CD14-positive monocyte (primary cell): ENCODE measurements around the gene NOTCH1. TPM values are rescaled to one million over a fixed set of nuclear protein-coding genes. Genes with fewer than 3 reads are reported as not detected.

Experiments used
- DNase-seq, 3 donors: peaks; one replicate each; pipeline ENCODE4 v3.0.0-alpha.2; 2011 to 2022
- H2AFZ ChIP-seq: 2 replicates; pipeline ENCODE4 v1.6.0; 2012; ENCODE audit warnings: mild to moderate bottlenecking, low read depth, low read length, inconsistent platforms; ENCODE audit not compliant: insufficient read depth, poor library complexity, severe bottlenecking
- H3K27ac ChIP-seq, 2 donors: 1 replicate in 1 of 2; 2 replicates in 1 of 2; pipeline ENCODE4 v1.5.1; 2012 to 2013; ENCODE audit warnings: low read length in 2 of 2, control low read depth in 1 of 2, inconsistent platforms in 1 of 2, low read depth in 1 of 2, mild to moderate bottlenecking in 1 of 2
- H3K27me3 ChIP-seq, 2 donors: one replicate each; pipeline versions ENCODE4 v1.6.0 to v1.6.1; 2011 to 2013; ENCODE audit warnings: low read length in 2 of 2; ENCODE audit not compliant: control insufficient read depth in 2 of 2, insufficient read depth in 2 of 2
- H3K36me3 ChIP-seq, 2 donors: replicated peaks in 1 of 2; 1 replicate in 1 of 2; 2 replicates in 1 of 2; pipeline versions ENCODE4 v1.5.1 to v1.6.1; 2012 to 2013; ENCODE audit warnings: low read length in 2 of 2, control low read depth in 1 of 2, inconsistent platforms in 1 of 2, mild to moderate bottlenecking in 1 of 2; ENCODE audit not compliant: insufficient read depth in 2 of 2, control insufficient read depth in 1 of 2
- H3K4me1 ChIP-seq, 2 donors: 1 replicate in 1 of 2; 2 replicates in 1 of 2; pipeline versions ENCODE4 v1.5.1 to v1.6.1; 2012 to 2013; ENCODE audit warnings: low read length in 2 of 2, control low read depth in 1 of 2, inconsistent platforms in 1 of 2, mild to moderate bottlenecking in 1 of 2, moderate library complexity in 1 of 2; ENCODE audit not compliant: insufficient read depth in 2 of 2, control insufficient read depth in 1 of 2
- H3K4me2 ChIP-seq: replicated peaks from 2 replicates; pipeline ENCODE3; 2012; ENCODE audit warnings: low read length, moderate library complexity, mild to moderate bottlenecking; ENCODE audit not compliant: poor library complexity, severe bottlenecking; ENCODE audit errors: extremely low read depth
- H3K4me3 ChIP-seq, 3 experiments: fragments of 200-600 bp in 1 of 3; sonication (generic) in 1 of 3; replicated peaks in 1 of 3; 1 replicate in 2 of 3; 2 replicates in 1 of 3; pipeline ENCODE4 v1.5.1; 2011 to 2013; ENCODE audit warnings: low read length in 3 of 3, mild to moderate bottlenecking in 3 of 3, control low read depth in 2 of 3, low read depth in 2 of 3, inconsistent platforms in 1 of 3, moderate library complexity in 1 of 3
- H3K79me2 ChIP-seq: 2 replicates; pipeline ENCODE4 v1.6.0; 2012; ENCODE audit warnings: mild to moderate bottlenecking, control low read depth, inconsistent platforms, low read length, moderate library complexity; ENCODE audit not compliant: insufficient read depth
- H3K9ac ChIP-seq: 2 replicates; pipeline ENCODE4 v1.6.0; 2017; ENCODE audit warnings: low read length, mild to moderate bottlenecking; ENCODE audit not compliant: insufficient read depth, poor library complexity, severe bottlenecking
- H3K9me3 ChIP-seq, 2 donors: replicated peaks in 1 of 2; 1 replicate in 1 of 2; 2 replicates in 1 of 2; pipeline versions ENCODE4 v1.5.1 to v1.6.1; 2012 to 2013; ENCODE audit warnings: low read length in 2 of 2, control low read depth in 1 of 2; ENCODE audit not compliant: control insufficient read depth in 1 of 2, insufficient read depth in 1 of 2
- H4K20me1 ChIP-seq: 2 replicates; pipeline ENCODE4 v1.6.0; 2012; ENCODE audit warnings: mild to moderate bottlenecking, low read length, control low read depth, moderate library complexity; ENCODE audit not compliant: insufficient read depth
- H3K27ac Mint-ChIP-seq, 7 donors: one replicate each; pipeline ENCODE4 v1.8.0; 2020; ENCODE audit warnings: mild to moderate bottlenecking in 7 of 7, mixed read lengths in 7 of 7, moderate library complexity in 6 of 7, inconsistent platforms in 2 of 7
- H3K27me3 Mint-ChIP-seq, 3 donors: one replicate each; pipeline ENCODE4 v1.8.0; 2021 to 2022; ENCODE audit warnings: low read depth in 3 of 3, mild to moderate bottlenecking in 3 of 3, mixed read lengths in 3 of 3, moderate library complexity in 3 of 3, inconsistent platforms in 1 of 3
- H3K36me3 Mint-ChIP-seq, 2 donors: one replicate each; pipeline ENCODE4 v1.8.0; 2020; ENCODE audit warnings: mixed read lengths in 2 of 2, inconsistent platforms in 1 of 2, mild to moderate bottlenecking in 1 of 2
- H3K4me1 Mint-ChIP-seq: one replicate; pipeline ENCODE4 v1.8.0; 2020; ENCODE audit warnings: mild to moderate bottlenecking, mixed read lengths
- H3K4me3 Mint-ChIP-seq, 2 donors: one replicate each; pipeline ENCODE4 v1.8.0; 2020; ENCODE audit warnings: mild to moderate bottlenecking in 2 of 2, mixed read lengths in 2 of 2, moderate library complexity in 1 of 2
- H3K9me3 Mint-ChIP-seq, 7 donors: one replicate each; pipeline ENCODE4 v1.8.0; 2020 to 2022; ENCODE audit warnings: mixed read lengths in 7 of 7, mild to moderate bottlenecking in 6 of 7, moderate library complexity in 6 of 7, inconsistent platforms in 2 of 7
- CTCF ChIP-seq: fragments of 200-600 bp; IDR thresholded peaks from one replicate; pipeline ENCODE4 v1.8.0; 2022; ENCODE audit warnings: antibody characterized with exemption, mild to moderate bottlenecking
- WGBS: methylation state at CpG from one replicate; pipeline ENCODE4 v1.1.5; 2013; ENCODE audit warnings: missing lambda C conversion rate; ENCODE audit not compliant: insufficient coverage; 5-methylcytosine and 5-hydroxymethylcytosine counted together
- intact Hi-C, 2 donors: fragments of 100-400 bp; cut with micrococcal nuclease; formaldehyde crosslinking; loops; one replicate each; pipeline versions ENCODE4 v1.15.0 to v1.15.1; 2023
- polyA plus RNA-seq, 3 donors: library from polyadenylated mRNA; depleted of rRNA in 1 of 3; unstranded in 2 of 3; stranded (reverse) in 1 of 3; fragments of 300-500 nt in 2 of 3; fragments of >200 nt in 1 of 3; fragmentation: Illumina TruSeq in 2 of 3; gene quantifications; 1 replicate in 2 of 3; 2 replicates in 1 of 3; pipeline ENCODE4 v1.2.3, GENCODE V29; 2012 to 2021

Gene NOTCH1
- polyA plus RNA-seq, 3 donors = 1.4 to 33.0 (median 2.2) TPM

GRCh38 chr9:136568288-136569081 lies 22.6 kb upstream of the NOTCH1 start:
- Histone ChIP-seq H3K27me3 (no peaks in the 10 kb centered on the region), H3K9me3 (no peaks in the 10 kb centered on the region), H4K20me1 (no peaks in the 10 kb centered on the region), H3K36me3 (no peaks in the 10 kb centered on the region), H3K79me2 (no peaks in the 10 kb centered on the region), H3K4me1 (peaks cover 27 to 29% of the 10 kb centered on the region in 2 donors), H3K4me2 (no peak overlapping the region), H3K27ac (no peak overlapping the region), H2AFZ (no peak overlapping the region), H3K4me3 (no peak overlapping the region), H3K9ac (no peak overlapping the region)
- TF ChIP-seq CTCF = no peak
- no peaks in the 10 kb centered on the region for H3K36me3 Mint-ChIP-seq
- WGBS = 91% methylated on average over 18 of the region's 24 CpGs
- no peak overlapping the region for H3K4me3 Mint-ChIP-seq
- DNase-seq = no peak
- H3K9me3 Mint-ChIP-seq = peaks cover 0 to 3% (median 0%) of the 10 kb centered on the region in 7 donors
- H3K4me1 Mint-ChIP-seq = peaks cover 21% of the 10 kb centered on the region
- intact Hi-C loops = loop anchor here in 1 of 2 donors (10.0 kb wide), 1 partner anchor 46 kb away; no protein-coding TSS in a partner anchor
- H3K27me3 Mint-ChIP-seq = peaks cover 0 to 7% (median 2%) of the 10 kb centered on the region in 3 donors
- no peak overlapping the region for H3K27ac Mint-ChIP-seq

GRCh38 chr9:136567651-136568287 lies 21.9 kb upstream of the NOTCH1 start:
- Histone ChIP-seq H3K36me3 (no peaks in the 10 kb centered on the region), H3K27ac (no peak overlapping the region), H3K4me1 (peaks cover 34 to 36% of the 10 kb centered on the region in 2 donors), H3K27me3 (no peaks in the 10 kb centered on the region), H2AFZ (no peak overlapping the region), H3K9ac (no peak overlapping the region), H3K9me3 (no peaks in the 10 kb centered on the region), H4K20me1 (no peaks in the 10 kb centered on the region), H3K79me2 (no peaks in the 10 kb centered on the region), H3K4me3 (no peak overlapping the region), H3K4me2 (no peak overlapping the region)
- TF ChIP-seq CTCF = no peak
- WGBS = 91% methylated on average over 26 of the region's 27 CpGs
- H3K36me3 Mint-ChIP-seq = no peaks in the 10 kb centered on the region
- intact Hi-C loops = loop anchor here in 1 of 2 donors (10.0 kb wide), 1 partner anchor 47 kb away; no protein-coding TSS in a partner anchor
- H3K9me3 Mint-ChIP-seq = peaks cover 0 to 3% (median 0%) of the 10 kb centered on the region in 7 donors
- peaks cover 28% of the 10 kb centered on the region for H3K4me1 Mint-ChIP-seq
- DNase-seq = no peak
- H3K4me3 Mint-ChIP-seq = no peak overlapping the region
- peaks cover 0 to 7% (median 2%) of the 10 kb centered on the region in 3 donors for H3K27me3 Mint-ChIP-seq
- no peak overlapping the region for H3K27ac Mint-ChIP-seq
